Upper lobe of left lung (tissue), 6 donors: ENCODE results near the gene PDK2. TPM values are rescaled to one million over a fixed set of nuclear protein-coding genes. Genes with fewer than 3 reads are reported as not detected.
A peak's percentile ranks its signal among the peaks of the same experiment; 100 is the strongest.

Experiments used
- ATAC-seq, 2 donors: fragments of 200-7000 bp; cut with Tn5 transposase; one replicate each; pipeline ENCODE4 v1.9.1; 2022; ENCODE audit warnings: mild to moderate bottlenecking in 2 of 2, moderate library complexity in 2 of 2; ENCODE audit not compliant: low FRiP score in 2 of 2
- DNase-seq, 2 donors: peaks; one replicate each; pipeline ENCODE4 v3.0.0-alpha.2; 2019 to 2020
- H3K27ac ChIP-seq, 4 donors: fragments of 200-600 bp; sonication (generic); one replicate each; pipeline ENCODE4 v1.5.1; 2016 to 2019
- H3K27me3 ChIP-seq, 4 donors: fragments of 200-600 bp; sonication (generic); one replicate each; pipeline ENCODE4 v1.5.1; 2017 to 2019
- H3K36me3 ChIP-seq, 4 donors: fragments of 200-600 bp; sonication (generic); one replicate each; pipeline ENCODE4 v1.5.1; 2016 to 2019
- H3K4me1 ChIP-seq, 4 donors: fragments of 200-600 bp; sonication (generic); one replicate each; pipeline ENCODE4 v1.5.1; 2018 to 2019
- H3K4me3 ChIP-seq, 4 donors: fragments of 200-600 bp; sonication (generic); one replicate each; pipeline ENCODE4 v1.5.1; 2017 to 2019; ENCODE audit warnings: mild to moderate bottlenecking in 2 of 4, moderate library complexity in 1 of 4
- H3K9me3 ChIP-seq, 4 donors: fragments of 200-600 bp; sonication (generic); one replicate each; pipeline ENCODE4 v1.5.1; 2018 to 2019
- EP300 ChIP-seq, 4 donors: sonication (generic); formaldehyde crosslinking; IDR thresholded peaks; one replicate each; pipeline ENCODE4 v1.5.1; 2017; ENCODE audit warnings: antibody characterized with exemption in 4 of 4, control low read depth in 2 of 4
- POLR2A ChIP-seq, 4 donors: fragments of 450-650 bp; IDR thresholded peaks; one replicate each; pipeline ENCODE4 v1.5.1; 2016 to 2017; ENCODE audit warnings: antibody characterized with exemption in 4 of 4, mild to moderate bottlenecking in 2 of 4
- POLR2AphosphoS5 ChIP-seq, 2 donors: sonication (generic); formaldehyde crosslinking; IDR thresholded peaks; one replicate each; pipeline ENCODE4 v1.5.1; 2017; ENCODE audit warnings: antibody characterized with exemption in 2 of 2
- whole genome bisulfite sequencing, 2 donors: methylation state at CpG; one replicate each; pipeline ENCODE4 v1.1.5; 2017 to 2018; 5-methylcytosine and 5-hydroxymethylcytosine counted together
- total RNA-seq, 6 donors: library from RNA; depleted of rRNA in 4 of 6; stranded (reverse); fragments of >200 nt in 4 of 6; gene quantifications; one replicate each; pipeline versions ENCODE4 v1.1.0 to v1.2.1, GENCODE V29; 2016 to 2021
- TF ChIP-seq, protein P1 (sequence below), 6 experiments: fragments of 450-650 bp in 4 of 6; fragments of 200-600 bp in 2 of 6; sonication (generic) in 2 of 6; IDR thresholded peaks; one replicate each; pipeline ENCODE4 v1.5.1; 2016 to 2019; ENCODE audit warnings: antibody characterized with exemption in 6 of 6
- donor health status: DM: no; HTN: no; CAD: no; lungs with moderate emphysema.
- donor health status: DM: no; HTN: yes; CAD: no; lungs with severe emphysema.

The PDK2 gene
- total RNA-seq, 6 donors from 2014 or later: 15.7 to 80.7 (median 34.9) TPM

- 21 to 25% methylated on average over 19 of the region's 19 CpGs for WGBS, 2 donors
- ATAC-seq (peak; percentile 84 to 93), DNase-seq (peak; percentile 87 to 88)
- peak overlapping the region in 1 of 4 donors; percentile 12 for H3K4me3 ChIP-seq
- H3K36me3 ChIP-seq: peaks cover 25 to 98% (median 89%) of the 10 kb centered on the region in 4 donors
- TF ChIP-seq EP300 (IDR thresholded peaks at IDR 0.05) (peak in 1 of 4 donors; percentile 43), POLR2A (IDR thresholded peaks at IDR 0.05) (no peak), POLR2AphosphoS5 (IDR thresholded peaks at IDR 0.05) (peak; percentile 18 to 48)
- TF ChIP-seq, protein P1, sequence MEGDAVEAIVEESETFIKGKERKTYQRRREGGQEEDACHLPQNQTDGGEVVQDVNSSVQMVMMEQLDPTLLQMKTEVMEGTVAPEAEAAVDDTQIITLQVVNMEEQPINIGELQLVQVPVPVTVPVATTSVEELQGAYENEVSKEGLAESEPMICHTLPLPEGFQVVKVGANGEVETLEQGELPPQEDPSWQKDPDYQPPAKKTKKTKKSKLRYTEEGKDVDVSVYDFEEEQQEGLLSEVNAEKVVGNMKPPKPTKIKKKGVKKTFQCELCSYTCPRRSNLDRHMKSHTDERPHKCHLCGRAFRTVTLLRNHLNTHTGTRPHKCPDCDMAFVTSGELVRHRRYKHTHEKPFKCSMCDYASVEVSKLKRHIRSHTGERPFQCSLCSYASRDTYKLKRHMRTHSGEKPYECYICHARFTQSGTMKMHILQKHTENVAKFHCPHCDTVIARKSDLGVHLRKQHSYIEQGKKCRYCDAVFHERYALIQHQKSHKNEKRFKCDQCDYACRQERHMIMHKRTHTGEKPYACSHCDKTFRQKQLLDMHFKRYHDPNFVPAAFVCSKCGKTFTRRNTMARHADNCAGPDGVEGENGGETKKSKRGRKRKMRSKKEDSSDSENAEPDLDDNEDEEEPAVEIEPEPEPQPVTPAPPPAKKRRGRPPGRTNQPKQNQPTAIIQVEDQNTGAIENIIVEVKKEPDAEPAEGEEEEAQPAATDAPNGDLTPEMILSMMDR (IDR thresholded peaks at IDR 0.05): peak; percentile 91 to 96 (median 95)
- peak overlapping the region in 3 of 4 donors; percentile 62 to 79 (median 73) for H3K27ac ChIP-seq
- no peaks in the 10 kb centered on the region for H3K9me3 ChIP-seq
- H3K27me3 ChIP-seq: no peaks in the 10 kb centered on the region
- peaks cover 36 to 59% (median 43%) of the 10 kb centered on the region in 4 donors for H3K4me1 ChIP-seq
Measured at GRCh38 chr17:50139950-50140885, 45.1 kb downstream of the PDK2 start.

DNA sequence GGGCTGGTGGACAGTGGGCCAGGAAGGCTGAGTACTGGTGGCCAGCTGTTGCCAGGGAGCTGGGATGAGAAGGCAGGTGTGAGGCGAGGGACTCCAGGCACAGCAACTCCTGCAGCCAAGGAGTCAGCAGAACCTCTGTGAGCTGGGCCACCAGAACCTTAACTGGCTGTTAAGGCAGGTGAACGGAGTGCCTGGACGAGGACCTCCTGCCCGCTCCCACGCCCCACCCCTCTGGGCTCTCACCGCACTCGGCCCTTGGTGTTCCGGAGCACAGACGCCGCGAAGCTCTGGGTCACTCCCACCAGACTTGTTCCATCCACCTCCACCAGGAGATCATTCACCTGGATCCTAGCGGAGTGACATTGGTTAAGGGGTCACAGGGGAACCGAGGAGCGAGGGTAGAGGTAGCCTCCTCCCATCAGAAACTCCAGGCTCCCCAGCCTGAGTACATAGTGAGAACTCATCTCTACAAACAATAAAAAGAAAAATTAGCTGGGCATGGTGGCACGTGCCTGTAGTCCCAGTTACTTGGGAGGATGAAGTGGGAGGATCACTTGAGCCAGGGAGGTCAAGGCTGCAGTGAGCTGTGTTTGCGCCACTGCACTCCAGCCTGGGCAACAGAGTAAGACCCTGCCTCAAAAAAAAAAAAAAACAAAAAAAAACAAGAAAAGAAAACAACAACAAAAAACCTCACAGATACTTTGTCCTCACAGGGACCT is 46.0 kb downstream of the PDK2 start:
- TF ChIP-seq POLR2AphosphoS5 (IDR thresholded peaks at IDR 0.05): no peak
- no peak for TF ChIP-seq EP300 (IDR thresholded peaks at IDR 0.05)
- TF ChIP-seq, protein P1 (IDR thresholded peaks at IDR 0.05): no peak
- TF ChIP-seq POLR2A (IDR thresholded peaks at IDR 0.05): no peak
- ATAC-seq (no peak), DNase-seq (no peak)
- WGBS, 2 donors: 81 to 83% methylated on average over 14 to 16 of the region's 16 CpGs
- peak overlapping the region in 3 of 4 donors; percentile 62 to 79 (median 73) for H3K27ac ChIP-seq
- H3K27me3 ChIP-seq: no peaks in the 10 kb centered on the region
- peaks cover 23 to 91% (median 81%) of the 10 kb centered on the region in 4 donors for H3K36me3 ChIP-seq
- no peaks in the 10 kb centered on the region for H3K9me3 ChIP-seq
- H3K4me3 ChIP-seq: no peak overlapping the region
- H3K4me1 ChIP-seq: peaks cover 46 to 69% (median 52%) of the 10 kb centered on the region in 4 donors

GRCh38 chr17:50141745-50142110 is 46.6 kb downstream of the PDK2 start:
- no peaks in the 10 kb centered on the region for H3K27me3 ChIP-seq
- ATAC-seq (no peak), DNase-seq (no peak)
- TF ChIP-seq, protein P1 (IDR thresholded peaks at IDR 0.05): no peak
- no peak for TF ChIP-seq EP300 (IDR thresholded peaks at IDR 0.05)
- 53 to 54% methylated on average over 8 of the region's 8 CpGs for WGBS, 2 donors
- peaks cover 23 to 86% (median 76%) of the 10 kb centered on the region in 4 donors for H3K36me3 ChIP-seq
- peaks cover 51 to 74% (median 58%) of the 10 kb centered on the region in 4 donors for H3K4me1 ChIP-seq
- no peak overlapping the region for H3K4me3 ChIP-seq
- H3K9me3 ChIP-seq: no peaks in the 10 kb centered on the region
- H3K27ac ChIP-seq: peak overlapping the region in 3 of 4 donors; percentile 28 to 79 (median 62)

- ATAC-seq (no peak), DNase-seq (no peak)
- Histone ChIP-seq H3K4me1 (peaks cover 70 to 93% (median 75%) of the 10 kb centered on the region in 4 donors), H3K9me3 (no peaks in the 10 kb centered on the region), H3K36me3 (peaks cover 23 to 67% (median 57%) of the 10 kb centered on the region in 4 donors), H3K4me3 (no peak overlapping the region), H3K27me3 (no peaks in the 10 kb centered on the region), H3K27ac (peak overlapping the region in 1 of 4 donors; percentile 97)
- TF ChIP-seq, protein P1 (IDR thresholded peaks at IDR 0.05): no peak
- no peak for TF ChIP-seq POLR2A (IDR thresholded peaks at IDR 0.05)
- TF ChIP-seq EP300 (IDR thresholded peaks at IDR 0.05): no peak
- TF ChIP-seq POLR2AphosphoS5 (IDR thresholded peaks at IDR 0.05): no peak
- 93 to 97% methylated on average over 14 to 20 of the region's 20 CpGs for WGBS, 2 donors
Measured at GRCh38 chr17:50143461-50144176, 48.5 kb downstream of the PDK2 start.
